GM19395 (cell line): ENCODE data around the gene TLK1.
"Not testable (repeated sequence)": the region's sequence is repeated elsewhere in the genome, so short reads cannot be mapped to it uniquely, and the experiment has no call there.

ENCODE experiments used
- ATAC-seq: cut with Tn5 transposase; IDR thresholded peaks from one replicate; pipeline ENCODE4 v1.9.1; 2021; ENCODE audit warnings: mild to moderate bottlenecking, moderate library complexity; ENCODE audit not compliant: unreplicated experiment

TLK1 gene

GRCh38 chr2:171169839-171170238 lies 9.1 kb upstream of the TLK1 start:
- no peak for ATAC-seq

- no peak for ATAC-seq
Measured at GRCh38 chr2:171169333-171169732, 8.6 kb upstream of the TLK1 start.

GRCh38 chr2:171167352-171167997 lies 6.8 kb upstream of the TLK1 start:
- ATAC-seq, result no peak

GRCh38 chr2:171166328-171166983 lies 5.8 kb upstream of the TLK1 start:
- ATAC-seq, result no peak

GRCh38 chr2:171165967-171166327 lies 5.3 kb upstream of the TLK1 start:
- ATAC-seq, result no peak

GRCh38 chr2:171163261-171163660 lies 2.6 kb upstream of the TLK1 start:
- ATAC-seq, result no peak

- not testable (repeated sequence) for ATAC-seq
Measured at GRCh38 chr2:171162522-171163197, 2.0 kb upstream of the TLK1 start.

GRCh38 chr2:171160956-171161740 lies 455 bp upstream of the TLK1 start:
- ATAC-seq, result peak; percentile 42

GRCh38 chr2:171159372-171160118 lies 1.1 kb downstream of the TLK1 start:
- ATAC-seq, result peak; percentile 19

- no peak for ATAC-seq
Measured at GRCh38 chr2:171158790-171159371, 1.8 kb downstream of the TLK1 start.

- ATAC-seq, result no peak
Measured at GRCh38 chr2:171158036-171158789, 2.5 kb downstream of the TLK1 start.

- ATAC-seq, result no peak
Measured at GRCh38 chr2:171157109-171157500, 3.6 kb downstream of the TLK1 start.

- ATAC-seq, result no peak
Measured at GRCh38 chr2:171154348-171154747, 6.3 kb downstream of the TLK1 start.

GRCh38 chr2:171150694-171151285 lies 9.9 kb downstream of the TLK1 start:
- ATAC-seq, result no peak

GRCh38 chr2:171149986-171150693 lies 10.6 kb downstream of the TLK1 start:
- ATAC-seq, result no peak

GRCh38 chr2:171149171-171149938 lies 11.3 kb downstream of the TLK1 start:
- no peak for ATAC-seq

- ATAC-seq, result no peak
Measured at GRCh38 chr2:171147081-171147480, 13.6 kb downstream of the TLK1 start.

GRCh38 chr2:171146633-171147032 lies 14.1 kb downstream of the TLK1 start:
- ATAC-seq, result no peak
